HG03135 (cell line): ENCODE data around the gene OSGIN1.

Source experiments
- ATAC-seq: cut with Tn5 transposase; IDR thresholded peaks from one replicate; pipeline ENCODE4 v1.9.1; 2021; ENCODE audit warnings: mild to moderate bottlenecking, moderate library complexity; ENCODE audit not compliant: unreplicated experiment

OSGIN1 gene

DNA sequence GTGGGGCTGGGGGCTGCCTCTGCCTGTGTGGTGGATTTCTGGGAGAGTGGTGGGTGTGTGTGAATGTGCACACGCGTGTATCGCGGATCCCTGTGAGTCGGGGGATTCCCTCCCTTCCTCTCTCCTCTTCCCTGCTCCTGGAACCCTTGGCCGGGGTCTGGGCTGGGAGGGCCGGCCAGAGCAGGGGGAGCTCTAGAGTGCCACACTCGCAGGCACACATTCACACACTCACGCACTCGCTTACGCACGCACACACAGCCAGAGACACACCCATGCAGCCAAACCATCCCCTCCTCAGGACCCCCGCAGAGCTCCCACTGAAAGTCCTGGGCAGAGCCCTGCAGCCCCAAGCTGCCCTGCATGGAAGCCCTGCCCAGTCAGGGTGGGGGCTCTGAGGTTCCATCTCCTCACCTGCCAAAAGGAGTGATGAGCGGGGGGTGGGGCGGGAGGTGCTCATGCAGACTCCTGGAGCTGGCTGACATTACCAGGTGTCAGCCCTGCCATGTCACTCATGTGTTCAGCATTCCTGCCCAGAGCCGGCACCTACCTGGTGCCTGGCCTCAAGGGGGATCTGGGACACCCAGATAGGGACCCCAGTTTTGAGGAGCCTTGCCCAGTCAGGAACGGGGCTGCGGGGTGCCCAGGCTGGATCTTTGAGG is 16.9 kb downstream of the OSGIN1 start:
- no peak for ATAC-seq

- ATAC-seq: no peak
These were observed 17.4 kb downstream of the OSGIN1 start for GRCh38 chr16:83970430-83970815.

DNA sequence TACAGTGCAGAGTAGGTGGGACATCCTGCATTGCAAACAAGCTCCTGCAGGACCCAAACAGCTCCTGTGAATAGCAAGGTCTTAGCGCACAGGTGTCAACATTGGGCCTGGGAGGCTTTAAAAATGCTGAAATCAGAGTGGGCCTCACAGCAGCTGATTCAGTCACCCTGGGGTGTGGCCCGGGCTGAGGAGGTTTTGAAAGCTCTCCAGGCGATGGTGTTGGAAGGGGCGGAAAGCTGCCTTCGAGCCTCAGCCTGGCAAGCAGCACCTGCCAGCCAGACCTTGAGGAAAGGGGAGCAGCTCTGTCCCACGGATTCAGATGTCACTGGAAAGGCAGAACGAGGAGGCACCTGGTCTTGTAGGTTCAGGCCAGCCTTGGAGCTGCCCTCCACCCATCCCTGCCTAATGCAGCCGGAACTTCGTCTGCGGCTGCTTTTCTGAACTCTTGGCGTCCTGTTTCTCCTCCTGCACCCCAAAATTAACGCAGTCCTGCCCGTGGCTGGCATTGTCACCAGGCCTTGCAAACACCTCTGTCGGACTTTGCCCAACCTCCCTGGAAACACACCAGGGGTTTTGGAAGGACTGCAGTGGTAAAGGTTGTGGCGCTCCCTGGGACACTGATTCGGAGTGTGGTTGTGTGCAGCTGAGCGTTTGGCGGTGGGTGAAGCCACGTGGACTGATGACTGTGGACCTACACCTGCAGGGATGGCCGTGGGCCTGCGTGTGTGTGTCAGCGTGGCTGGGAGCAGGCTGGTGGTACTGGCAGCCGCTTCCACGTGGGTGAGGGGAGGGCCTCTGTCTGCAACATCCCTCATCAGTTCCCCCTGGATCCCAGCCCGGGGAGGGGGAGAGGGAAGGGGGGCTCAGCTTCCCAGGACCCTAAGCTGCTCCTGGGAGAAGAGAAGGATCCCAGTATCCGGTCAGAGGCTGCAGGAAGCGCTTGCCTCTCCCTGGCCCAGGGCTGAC is 18.4 kb downstream of the OSGIN1 start:
- no peak for ATAC-seq

DNA sequence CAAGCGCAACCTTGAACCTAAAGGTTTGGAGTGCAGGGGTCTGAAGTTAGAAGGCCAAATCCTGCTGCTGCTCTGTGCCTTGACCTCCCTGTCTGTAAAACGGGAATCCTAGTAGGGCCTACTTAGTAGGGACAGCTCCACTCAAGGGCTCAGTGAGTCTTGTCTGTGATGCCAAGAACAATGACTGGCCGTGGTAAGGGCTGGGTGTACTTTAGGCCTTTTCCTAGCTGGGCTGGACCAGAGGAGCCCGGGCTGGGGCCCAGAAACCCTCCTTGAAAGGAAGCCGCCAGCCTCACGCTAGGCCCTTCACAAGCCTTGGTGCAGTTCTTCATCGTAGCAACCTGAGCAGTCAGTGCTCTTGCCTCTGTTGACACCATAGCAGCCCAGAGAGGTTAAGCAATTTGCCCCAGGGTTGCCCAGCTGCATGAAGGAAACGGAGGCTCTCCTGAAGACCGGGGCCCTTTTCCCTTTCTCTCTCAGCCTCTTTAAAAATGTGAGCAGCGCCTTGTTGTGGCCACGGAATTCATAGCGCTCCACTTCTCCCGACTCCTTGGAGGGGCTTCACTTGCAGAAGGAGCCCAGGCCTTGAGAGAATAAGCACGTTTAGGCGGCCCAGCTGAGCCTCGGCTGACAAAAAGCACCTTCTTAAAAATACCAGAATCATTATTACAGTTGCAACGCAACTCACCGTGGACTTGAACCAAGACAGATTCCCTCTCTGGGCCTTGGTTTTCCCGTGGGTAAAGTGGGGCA is 19.4 kb downstream of the OSGIN1 start:
- ATAC-seq: no peak

DNA sequence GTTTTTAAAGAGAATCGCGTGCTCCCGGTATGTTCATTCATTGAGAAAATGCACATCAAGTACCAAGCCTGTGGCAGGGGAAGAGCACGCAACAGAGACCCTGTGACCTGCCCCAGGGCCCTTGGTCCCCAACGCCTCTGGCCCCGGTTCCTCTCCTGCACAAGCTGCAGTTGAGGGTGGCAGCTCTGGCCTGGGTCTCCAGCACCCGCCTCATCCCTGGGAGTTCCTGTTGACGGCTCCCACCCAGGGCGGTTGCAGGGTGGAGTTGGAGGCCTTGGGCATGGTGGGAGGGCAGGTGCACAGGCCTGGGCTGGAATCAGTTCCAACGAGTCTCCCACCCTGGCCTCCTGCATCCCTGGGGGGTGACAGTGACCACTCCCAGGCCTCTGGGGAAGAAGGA is 20.0 kb downstream of the OSGIN1 start:
- no peak for ATAC-seq

- ATAC-seq: no peak
These were observed 20.7 kb downstream of the OSGIN1 start for GRCh38 chr16:83973581-83974385.

GRCh38 chr16:83974475-83974874 is 21.4 kb downstream of the OSGIN1 start:
- no peak for ATAC-seq

DNA sequence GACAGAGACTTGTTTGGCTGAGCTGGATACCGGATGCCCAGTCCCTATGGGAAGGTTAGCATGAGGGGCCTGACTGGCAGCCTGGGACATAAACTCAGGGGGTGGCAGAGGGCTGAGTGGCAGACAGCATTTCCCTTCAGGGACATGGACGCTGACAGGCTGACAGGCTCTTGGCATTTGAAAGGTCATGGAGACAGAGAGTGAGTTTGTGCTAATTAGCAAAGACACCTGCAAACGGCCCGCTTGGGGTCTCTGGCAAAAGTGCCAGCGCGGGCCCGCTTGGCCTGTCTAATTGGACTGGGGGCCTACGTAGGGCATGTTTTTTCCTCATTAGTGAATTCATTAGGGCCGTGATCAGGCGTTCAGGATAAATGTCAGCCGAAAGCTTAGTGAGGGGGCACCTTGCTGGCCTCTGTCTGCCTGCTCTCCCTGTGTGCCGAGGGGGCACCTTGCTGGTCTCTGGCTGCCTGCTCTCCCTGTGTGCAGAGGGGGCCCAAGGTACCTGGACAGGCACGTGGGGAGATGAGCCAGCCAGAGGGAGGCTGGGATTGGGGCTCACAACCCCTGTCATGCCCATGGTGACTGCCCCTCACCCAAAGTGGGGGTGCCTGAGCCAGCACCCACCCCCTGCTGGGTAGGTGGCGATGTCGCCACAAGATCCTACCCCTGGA is 22.7 kb downstream of the OSGIN1 start:
- ATAC-seq: no peak

DNA sequence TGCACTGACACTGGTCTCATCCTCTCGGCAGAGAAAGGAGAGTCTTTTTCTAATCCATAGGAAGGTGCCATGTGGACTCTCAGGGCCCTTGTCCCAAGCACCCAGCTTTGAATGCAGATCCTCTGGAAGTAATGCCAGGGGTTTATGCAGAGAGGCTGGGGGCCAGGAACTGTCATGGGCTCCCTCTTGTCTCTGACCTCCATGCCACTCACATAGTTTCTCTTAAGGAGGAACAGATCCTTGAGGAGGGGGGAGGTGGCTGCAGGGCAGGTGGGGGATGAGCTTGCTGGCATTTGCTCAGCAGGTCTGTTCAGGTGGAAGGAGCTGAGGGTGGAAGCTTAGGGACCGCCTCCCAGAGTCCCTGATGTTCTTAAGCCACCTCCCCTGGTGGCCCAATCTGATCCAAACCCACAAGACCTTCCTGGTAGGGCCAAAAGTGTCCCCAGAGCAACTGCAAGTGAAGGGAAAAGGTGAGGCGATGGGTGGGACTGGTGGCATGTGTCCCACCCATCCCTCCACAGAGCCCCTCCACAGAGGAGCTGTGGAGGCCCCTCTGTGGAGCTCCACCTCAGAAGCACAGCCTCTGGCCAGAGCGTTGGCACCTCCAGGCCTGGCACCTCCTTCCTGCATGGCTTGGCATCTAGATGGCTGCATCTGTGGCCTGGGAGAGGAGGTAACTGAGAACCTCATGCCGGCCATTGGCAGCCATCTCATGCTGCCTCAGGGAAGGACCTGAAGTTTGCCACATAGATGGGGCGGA is 24.2 kb downstream of the OSGIN1 start:
- ATAC-seq: no peak

DNA sequence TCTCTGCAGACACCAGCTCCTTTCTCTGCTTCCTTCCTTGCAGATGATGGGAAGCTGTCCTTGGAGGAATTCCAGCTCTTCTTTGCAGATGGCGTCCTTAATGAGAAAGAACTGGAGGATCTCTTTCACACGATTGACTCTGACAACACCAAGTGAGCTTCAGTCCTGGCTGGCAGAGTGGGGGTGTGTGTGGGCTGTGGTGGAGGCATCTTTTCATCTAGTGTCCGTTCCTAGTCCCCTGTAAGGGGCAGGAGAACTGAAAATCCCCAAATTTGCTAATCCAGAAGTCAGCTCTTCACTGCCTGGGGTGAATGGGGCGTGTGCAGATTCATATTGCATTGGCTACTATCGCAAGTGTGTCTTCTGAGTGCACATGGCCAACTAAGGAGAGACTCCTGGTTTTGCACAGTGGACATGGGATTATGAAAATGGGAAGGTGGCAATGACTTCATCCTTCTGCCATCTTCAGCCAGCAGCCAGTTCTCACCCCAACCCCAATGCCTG is 25.4 kb downstream of the OSGIN1 start:
- ATAC-seq: no peak

DNA sequence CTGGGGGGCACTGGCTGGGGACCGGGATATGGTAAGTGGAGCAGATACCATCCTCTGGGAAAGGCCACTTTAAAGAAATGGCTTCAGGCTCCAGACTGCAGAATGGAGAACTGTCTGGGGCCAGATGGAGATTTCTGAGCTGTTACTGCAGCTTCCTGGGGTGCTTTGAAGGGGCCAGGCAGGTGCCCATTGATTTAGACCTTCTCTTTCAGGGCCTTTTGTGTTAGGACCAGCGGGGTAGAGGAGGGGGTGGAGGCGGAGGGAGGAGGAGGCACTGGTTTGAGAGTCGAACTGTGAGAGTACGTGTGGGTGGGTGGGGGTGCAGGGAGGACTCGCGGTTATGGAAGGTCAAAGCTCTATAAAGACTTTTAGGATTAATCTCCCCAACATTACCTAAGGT is 26.4 kb downstream of the OSGIN1 start:
- no peak for ATAC-seq

GRCh38 chr16:83980794-83981193 is 27.8 kb downstream of the OSGIN1 start:
- no peak for ATAC-seq

- no peak for ATAC-seq
These were observed 28.8 kb downstream of the OSGIN1 start for GRCh38 chr16:83981799-83982198.

- ATAC-seq: no peak
These were observed 30.5 kb downstream of the OSGIN1 start for GRCh38 chr16:83983491-83983890.

DNA sequence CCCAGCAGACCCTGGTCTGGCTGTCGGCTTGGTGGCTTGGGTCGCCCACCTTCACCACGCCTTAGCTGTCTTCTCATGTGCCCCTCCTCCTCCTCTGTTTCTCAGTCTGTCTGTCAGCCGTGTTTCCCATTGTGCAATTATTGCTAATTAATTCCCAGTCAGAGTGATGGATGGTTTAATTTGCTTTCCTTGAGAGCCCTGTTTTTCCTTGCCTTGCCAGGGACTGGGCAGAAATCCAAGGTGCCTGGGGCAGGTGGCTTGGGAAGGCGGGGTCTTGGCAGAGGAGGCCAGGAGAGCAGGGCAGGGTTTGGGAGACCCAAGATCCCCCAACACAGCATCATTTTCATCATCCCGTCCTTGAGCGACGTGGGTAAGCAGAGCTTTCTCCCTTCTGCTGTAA is 36.3 kb downstream of the OSGIN1 start:
- no peak for ATAC-seq

GRCh38 chr16:83990492-83990891 is 37.5 kb downstream of the OSGIN1 start:
- no peak for ATAC-seq

- ATAC-seq: no peak
These were observed 39.6 kb downstream of the OSGIN1 start for GRCh38 chr16:83992624-83993023.

DNA sequence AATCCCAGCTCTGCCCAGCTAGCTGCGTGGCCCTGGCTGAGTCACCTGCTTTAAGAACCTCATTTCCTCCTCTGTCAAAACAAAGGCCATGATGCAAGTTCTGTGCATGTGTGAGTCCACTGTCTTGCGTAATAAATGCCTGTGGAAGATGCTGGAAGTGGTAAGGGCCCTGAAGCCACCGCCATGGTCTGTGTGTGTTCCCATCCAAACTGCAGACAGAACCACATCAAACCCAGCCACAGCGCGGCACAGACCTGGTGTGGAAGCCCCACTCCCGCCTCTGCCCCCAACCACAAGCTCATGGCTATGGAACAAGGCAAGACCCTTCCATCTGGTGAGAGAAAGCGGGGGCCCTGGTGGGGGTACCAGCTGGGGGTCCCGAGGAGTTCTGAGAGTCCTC is 41.0 kb downstream of the OSGIN1 start:
- ATAC-seq: no peak

DNA sequence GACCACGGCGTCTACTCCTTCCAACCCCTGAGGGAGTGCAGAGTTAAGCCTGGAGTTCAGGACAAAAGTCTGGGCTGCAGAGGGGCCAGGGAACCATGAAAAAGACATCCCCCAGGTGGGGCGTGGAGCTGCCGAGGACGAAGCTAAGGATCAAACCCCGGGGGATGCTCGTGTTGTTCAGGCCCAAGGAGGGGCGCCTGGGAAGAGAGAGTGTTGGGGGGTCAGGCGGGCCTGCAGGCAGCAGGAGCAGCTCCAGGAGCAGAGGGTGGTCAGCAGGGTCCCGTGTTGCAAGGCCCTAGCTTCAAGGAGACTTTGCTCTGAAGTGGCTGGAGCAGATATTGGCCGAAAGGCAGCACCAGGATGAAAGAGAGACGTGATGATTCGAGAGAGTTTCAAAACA is 41.7 kb downstream of the OSGIN1 start:
- no peak for ATAC-seq
